ENCODE results near the gene AP4B1.

The AP4B1 gene

DNA sequence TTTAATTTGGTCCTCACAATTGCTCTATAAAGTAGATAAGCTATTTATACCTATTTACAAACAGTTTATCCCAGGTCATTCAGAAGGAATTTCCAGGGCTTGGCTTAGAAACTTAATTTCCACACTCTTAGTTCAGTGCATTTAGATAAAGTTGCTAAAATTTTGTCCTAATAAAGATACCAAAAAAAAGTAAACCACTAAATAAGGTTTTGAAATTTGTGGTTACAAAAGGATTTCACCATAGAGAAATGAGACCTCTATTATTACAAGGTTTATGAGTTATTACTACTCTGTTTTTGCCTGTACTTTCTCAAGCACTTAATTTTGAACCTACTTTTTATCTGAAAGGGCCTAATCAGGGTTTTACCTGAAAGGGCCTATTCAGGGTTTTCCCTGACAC lies 55.5 kb downstream of the AP4B1 start:
- H3K4me1 ChIP-seq: no peaks in the 10 kb centered on the region
- no peaks in the 10 kb centered on the region for H3K27me3 ChIP-seq
- TF ChIP-seq, protein P1, sequence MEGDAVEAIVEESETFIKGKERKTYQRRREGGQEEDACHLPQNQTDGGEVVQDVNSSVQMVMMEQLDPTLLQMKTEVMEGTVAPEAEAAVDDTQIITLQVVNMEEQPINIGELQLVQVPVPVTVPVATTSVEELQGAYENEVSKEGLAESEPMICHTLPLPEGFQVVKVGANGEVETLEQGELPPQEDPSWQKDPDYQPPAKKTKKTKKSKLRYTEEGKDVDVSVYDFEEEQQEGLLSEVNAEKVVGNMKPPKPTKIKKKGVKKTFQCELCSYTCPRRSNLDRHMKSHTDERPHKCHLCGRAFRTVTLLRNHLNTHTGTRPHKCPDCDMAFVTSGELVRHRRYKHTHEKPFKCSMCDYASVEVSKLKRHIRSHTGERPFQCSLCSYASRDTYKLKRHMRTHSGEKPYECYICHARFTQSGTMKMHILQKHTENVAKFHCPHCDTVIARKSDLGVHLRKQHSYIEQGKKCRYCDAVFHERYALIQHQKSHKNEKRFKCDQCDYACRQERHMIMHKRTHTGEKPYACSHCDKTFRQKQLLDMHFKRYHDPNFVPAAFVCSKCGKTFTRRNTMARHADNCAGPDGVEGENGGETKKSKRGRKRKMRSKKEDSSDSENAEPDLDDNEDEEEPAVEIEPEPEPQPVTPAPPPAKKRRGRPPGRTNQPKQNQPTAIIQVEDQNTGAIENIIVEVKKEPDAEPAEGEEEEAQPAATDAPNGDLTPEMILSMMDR (IDR thresholded peaks at IDR 0.05): no peak
- no peak overlapping the region for H3K27ac ChIP-seq
- H3K4me3 ChIP-seq: no peak overlapping the region
- no peaks in the 10 kb centered on the region for H3K36me3 ChIP-seq
- intact Hi-C loops (cut with DNase I; ENCODE audit: low total_unique reads): loop anchor here (10.0 kb wide), 1 partner anchor 46 kb away; no protein-coding TSS in a partner anchor
- no peak for DNase-seq
- H3K9me3 ChIP-seq: no peaks in the 10 kb centered on the region

DNA sequence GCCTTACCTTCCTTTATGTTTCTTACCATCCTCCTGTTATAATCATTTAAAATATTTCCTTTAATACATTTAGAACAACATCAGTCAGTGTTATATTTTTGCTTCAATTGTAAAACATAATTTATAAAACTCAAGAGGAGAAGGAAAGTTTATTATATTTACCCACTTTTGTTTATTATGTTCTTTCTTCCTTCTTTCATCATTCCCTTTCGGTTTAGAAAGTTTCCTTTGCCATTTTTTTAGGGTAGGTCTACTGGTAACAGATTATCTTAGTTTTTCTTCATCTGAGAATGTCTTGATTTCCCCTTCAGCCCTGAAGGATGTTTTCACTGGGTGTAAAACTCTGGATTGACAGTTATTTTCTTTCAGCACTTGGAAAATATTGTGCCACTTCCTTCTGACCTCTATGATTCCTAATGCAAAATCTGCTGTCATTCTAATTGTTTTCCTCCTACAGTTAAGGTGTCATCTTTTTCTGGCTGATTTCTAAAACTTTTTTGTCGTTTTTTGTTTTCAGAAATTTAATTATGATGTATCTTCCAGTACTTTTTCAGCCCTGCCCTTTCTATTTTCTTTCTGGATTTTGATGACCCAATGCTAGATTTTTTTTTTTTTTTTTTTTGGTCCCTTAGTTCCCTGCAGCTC lies 58.1 kb downstream of the AP4B1 start:
- intact Hi-C loops (cut with DNase I; ENCODE audit: low total_unique reads): loop anchor here (10.0 kb wide), 1 partner anchor 48 kb away; no protein-coding TSS in a partner anchor
- DNase-seq: no peak

More for the DNA sequence above, 58.1 kb downstream of the AP4B1 start:
- Histone ChIP-seq H3K36me3 (no peaks in the 10 kb centered on the region), H3K4me3 (no peak overlapping the region), H3K27me3 (no peaks in the 10 kb centered on the region), H3K4me1 (no peaks in the 10 kb centered on the region), H3K9me3 (no peaks in the 10 kb centered on the region), H3K27ac (no peak overlapping the region)
- TF ChIP-seq, protein P1 (IDR thresholded peaks at IDR 0.05): no peak

All from tibial artery (tissue), 4 donors.